ENCODE data around the gene CTU2.

DNA sequence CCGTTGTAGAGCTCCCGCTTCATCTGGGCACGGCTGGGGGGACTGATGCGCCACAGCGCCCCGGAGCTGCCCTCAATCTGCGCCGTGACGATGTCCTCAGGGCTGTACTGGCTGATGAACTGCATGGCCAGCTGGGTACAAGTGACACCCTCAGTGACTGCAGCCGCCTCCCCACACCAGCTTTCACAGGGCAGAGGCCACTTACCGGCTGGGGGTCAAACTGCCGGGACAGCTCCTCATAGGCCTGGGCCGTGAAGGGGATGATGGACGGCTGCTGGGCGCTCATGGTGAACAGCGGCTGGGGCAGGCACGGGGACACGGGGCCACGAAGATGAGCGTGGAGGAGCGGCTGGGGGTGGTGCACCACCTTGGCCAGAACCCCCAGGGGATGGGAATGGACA, 10.3 kb downstream of the CTU2 start:
- TF ChIP-seq CREB5 (CRISPR knock-in tag; IDR thresholded peaks at IDR 0.05; ENCODE audit: low read depth) (no peak), ARNTL (CRISPR knock-in tag; IDR thresholded peaks at IDR 0.05; ENCODE audit: borderline replicate concordance, low read depth) (no peak), ZFP30 (CRISPR knock-in tag; IDR thresholded peaks at IDR 0.05) (no peak)
